HG02588 (cell line): ENCODE measurements around the gene ARL5C.
"Not testable (repeated sequence)": the region's sequence is repeated elsewhere in the genome, so short reads cannot be mapped to it uniquely, and the experiment has no call there.

Experiments used
- ATAC-seq: cut with Tn5 transposase; IDR thresholded peaks from one replicate; pipeline ENCODE4 v1.9.1; 2021; ENCODE audit warnings: mild to moderate bottlenecking, moderate library complexity; ENCODE audit not compliant: unreplicated experiment

ARL5C gene

DNA sequence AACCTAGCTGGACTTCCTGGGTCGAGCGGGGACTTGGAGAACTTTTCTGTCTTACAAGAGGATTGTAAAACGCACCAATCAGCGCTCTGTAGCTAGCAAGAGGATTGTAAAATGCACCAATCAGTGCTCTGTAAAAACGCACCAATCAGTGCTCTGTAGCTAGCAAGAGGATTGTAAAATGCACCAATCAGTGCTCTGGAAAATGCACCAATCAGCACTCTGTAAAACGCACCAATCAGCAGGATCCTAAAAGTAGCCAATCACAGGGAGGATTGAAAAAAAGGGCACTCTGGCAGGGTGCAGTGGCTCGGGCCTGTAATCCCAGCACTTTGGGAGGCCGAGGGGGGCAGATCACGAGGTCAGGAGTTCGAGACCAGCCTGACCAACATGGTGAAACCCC, 2.5 kb upstream of the ARL5C start:
- not testable (repeated sequence) for ATAC-seq

DNA sequence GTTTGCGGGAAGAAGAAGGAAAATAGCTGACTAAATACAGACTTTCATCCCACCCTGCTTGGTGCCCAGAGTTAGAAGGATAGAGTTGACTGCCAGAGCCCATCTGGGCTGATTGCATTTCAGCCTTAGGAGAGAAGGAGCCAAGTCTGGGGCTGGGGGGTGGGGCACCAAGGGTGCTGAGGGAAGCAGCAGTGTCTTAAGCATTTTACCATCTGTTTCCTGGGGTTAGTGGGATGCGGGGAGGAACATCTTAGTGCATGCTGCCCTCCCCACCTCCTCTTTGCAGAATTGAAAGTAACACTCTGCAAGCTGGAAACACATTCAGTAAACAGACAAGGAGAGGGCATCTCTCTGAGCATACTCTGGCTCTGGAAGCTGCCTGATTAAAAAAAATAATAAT, 1.5 kb upstream of the ARL5C start:
- ATAC-seq, result no peak

DNA sequence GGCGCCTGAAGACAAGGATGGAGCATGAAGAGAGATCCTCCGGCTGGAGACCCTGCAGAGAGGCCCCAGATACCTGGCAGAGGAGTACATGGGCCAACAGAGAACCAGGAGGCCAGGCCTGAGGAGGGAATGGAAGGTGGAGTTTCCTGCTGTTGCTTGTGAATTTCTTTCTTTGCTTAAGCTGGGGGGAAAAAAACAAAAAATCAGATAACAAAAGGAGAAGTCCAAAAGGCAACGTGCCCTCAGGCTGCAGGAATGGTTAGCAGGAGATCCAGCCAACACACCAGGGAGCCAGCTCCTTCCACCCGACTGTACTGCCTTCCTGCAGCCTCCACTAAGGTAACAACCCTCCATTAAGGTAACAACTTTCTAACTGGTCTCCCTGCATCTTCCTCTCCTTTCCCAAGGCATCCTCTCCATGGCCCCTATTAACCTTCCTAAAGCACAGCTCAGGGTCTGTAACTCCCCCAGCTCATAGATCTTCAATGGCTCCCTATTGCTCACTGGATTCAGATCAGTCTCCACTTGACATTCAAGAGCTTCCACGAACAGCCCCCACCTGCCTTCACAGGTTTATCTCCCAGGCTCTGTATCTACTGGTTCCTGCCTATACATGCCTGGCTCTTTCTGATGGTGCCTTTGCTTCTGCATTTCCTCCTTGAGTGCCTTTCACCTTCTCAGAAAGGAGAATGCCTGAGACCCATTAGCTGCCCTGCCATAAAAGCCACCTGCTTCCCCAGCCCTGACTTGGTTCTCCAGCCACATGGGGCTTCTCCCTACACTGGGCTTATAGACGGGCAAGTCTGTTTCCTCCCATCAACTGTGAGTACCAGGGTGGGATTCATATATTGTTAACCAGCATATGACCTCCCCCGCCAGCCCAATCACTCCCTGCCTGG, 725 bp upstream of the ARL5C start:
- ATAC-seq, result no peak

DNA sequence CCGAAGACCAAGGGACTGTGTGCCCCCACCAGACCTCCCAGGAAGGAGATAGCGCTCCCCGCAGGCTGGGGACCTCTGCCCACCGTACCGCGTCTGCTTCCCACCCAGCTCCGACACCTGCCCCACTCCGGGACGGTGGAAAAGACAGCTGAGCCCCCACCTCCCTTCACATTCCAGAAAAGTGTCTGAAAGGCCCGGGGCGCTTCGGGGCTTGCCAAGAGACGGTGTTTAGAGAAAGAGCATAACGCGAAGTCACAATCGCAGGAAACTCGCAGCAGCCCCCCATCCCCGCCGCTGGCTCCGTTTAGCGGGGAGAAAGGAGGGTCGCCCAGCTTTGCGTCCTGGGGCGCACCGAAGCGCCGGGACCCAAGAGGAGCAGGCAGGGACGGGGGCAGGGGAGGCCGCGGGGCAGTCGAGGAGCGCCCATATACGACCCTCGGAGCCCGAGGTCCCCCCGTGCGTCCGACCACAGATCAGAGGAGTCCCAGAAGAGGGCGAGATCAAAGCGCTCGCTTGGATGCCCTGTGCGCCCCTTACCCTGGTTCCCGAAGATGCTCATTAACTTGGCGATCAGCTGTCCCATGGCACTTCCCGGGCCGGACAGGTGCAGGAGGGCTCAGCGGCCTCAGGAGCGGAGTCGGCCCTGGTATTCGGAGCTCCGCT, 652 bp downstream of the ARL5C start:
- ATAC-seq, result peak; percentile 11

DNA sequence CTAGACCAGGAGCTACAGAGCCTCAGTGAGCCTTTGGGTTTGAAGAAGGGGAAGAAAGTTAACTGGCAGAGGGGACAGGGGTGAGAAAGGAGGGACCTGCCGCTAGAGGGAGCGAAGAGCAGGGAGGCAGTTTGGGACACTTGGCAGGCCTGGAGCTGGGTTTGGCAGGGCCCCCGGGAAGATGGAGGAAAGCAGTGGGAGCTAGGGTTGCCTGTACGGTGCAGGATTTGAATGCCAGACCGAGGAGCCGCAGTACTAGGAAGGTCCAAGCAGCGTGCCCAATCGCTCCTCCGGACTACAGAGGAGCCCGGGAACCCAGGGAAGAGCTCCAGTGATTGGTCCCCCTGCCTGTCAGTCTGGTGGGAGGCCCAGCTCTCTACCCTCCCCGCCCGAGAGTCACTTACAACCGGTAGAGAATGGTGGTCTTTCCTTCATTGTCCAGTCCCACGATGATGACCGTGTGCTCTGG, 1.3 kb downstream of the ARL5C start:
- ATAC-seq, result peak; percentile 62

DNA sequence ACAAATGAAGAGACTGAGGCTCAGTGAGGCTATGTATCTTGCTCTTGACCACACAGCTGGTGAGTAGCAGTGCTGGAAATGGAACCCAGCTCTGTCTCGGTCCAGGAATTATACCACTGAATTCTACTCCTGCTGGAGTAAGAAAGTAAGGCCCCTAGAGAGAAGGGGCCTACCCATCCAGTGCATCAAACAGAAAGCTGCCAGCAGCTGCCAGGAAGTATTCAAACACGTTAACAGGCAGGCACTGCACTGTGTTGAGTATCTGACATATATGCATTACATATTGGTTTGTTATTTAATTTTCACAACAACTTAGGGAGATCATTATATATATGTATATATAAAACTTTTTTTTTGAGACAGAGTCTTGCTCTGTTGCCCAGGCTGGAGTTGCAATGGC, 4.0 kb downstream of the ARL5C start:
- no peak for ATAC-seq

DNA sequence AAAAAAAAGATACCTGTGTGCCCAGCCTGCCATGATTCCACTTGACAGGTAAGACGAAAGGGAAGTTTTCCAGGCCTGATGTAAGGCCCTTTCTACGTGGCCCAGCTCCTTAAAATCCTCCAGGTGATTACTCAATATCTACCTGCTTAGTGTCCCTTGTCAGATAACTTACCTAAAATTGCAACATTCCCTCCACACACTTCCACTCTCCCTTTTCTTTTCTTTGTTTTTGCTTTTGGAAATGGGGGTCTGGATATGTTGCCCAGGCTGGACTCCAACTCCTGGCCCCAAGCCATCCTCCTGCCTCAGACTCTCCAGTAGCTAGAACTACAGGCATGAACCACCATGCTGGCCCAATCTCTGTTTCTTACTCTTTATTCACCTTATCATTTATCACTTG, 7.3 kb downstream of the ARL5C start:
- ATAC-seq, result no peak

DNA sequence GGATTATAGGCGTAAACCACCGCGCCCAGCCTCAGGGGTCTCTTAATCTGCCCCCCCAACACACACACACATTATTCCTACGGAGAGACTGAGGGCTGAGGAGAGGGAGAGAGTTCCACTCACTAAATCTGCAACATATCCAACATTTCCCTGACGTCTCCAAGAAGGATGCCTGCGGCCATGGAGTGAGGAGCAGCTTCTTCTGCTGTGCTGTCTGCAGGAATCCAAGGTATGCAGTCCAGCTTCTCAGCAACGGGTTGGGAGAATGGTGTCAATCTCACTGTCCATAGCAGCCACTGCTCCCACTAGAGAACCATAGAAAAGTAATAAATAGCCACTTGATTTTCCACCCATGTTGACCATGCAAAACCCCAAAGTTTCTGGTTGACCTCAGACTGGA, 9.5 kb downstream of the ARL5C start:
- ATAC-seq, result no peak

DNA sequence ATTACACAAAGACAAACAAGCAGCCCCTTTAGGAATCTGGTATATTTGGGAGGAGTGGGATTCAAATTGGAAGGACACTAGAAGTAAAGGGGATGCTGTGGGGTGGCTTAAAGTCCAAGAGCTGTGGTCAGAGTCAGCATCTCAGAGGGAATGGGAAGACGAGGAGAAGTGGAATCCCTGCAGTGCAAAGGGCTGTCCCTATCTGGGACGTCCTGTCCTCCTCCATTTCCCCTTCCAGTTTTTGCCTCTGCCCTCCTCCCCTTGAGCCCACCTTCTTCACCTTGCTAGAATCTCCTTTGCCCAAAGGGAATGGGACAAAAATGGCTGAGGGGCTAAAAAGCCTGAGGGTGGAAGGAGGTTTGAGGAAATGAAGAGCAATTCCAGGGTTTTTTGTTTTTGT, 10.3 kb downstream of the ARL5C start:
- ATAC-seq, result no peak

DNA sequence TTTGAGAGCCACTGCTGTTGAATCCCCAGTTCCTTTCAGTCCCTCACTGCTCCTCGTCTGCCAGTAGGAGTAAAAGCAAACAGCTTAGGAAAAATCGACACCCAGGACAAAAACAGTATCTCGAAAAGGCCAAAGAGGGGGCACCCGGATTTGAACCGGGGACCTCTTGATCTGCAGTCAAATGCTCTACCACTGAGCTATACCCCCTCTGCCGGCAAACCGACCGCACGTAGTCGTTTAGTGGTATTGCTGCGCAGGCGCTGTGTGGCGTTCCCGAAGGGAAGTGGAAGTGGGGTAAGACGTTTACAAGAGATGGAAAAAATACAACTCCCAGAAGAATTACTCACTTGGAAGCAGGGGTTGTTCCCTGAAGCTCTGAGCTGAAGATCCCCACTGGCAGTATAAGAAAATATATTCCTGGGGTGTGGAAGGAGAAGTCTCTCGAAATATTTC, 12.3 kb downstream of the ARL5C start:
- ATAC-seq, result peak; percentile 54

DNA sequence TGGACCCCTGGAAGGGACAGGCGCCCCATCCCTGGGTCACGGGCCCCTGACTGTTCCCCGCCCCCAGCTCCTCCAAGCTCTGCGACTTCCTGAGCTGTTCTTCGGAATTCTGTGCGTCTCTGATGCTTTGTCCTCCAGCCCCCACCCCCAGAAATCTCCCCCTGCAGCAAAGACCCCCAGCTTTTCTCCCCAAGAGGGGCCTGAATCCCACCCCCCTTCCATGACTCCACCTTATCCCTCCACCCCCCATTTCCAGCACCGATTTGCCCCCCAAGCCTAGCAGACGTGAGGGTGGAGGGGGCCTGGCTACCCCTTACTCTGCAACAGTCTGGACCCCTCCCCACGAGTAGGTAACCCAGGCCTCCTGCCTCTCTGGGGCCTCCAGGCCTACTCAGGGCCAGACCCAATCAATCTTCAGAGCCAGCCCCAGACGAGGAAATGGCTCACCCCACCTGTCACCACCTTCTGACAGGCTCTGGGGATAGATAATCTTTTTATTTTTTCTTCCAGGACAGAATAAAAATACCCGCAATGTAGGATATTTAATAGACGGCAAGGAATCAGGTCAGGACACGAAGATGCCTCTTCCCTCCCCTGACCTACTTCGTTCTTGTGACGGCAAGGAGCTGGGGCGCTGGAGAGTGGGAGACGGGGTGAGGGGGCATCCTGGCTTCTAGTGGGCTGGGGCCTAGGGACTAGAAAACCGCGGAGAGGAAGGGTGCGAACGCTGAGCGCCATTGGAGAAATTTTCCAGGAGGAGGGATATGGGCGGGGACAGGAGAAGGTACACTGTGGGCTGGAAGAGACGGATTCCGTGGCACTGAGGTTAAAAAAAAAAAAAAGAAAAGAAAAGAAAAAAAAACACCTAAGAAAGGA, 13.8 kb downstream of the ARL5C start:
- no peak for ATAC-seq

DNA sequence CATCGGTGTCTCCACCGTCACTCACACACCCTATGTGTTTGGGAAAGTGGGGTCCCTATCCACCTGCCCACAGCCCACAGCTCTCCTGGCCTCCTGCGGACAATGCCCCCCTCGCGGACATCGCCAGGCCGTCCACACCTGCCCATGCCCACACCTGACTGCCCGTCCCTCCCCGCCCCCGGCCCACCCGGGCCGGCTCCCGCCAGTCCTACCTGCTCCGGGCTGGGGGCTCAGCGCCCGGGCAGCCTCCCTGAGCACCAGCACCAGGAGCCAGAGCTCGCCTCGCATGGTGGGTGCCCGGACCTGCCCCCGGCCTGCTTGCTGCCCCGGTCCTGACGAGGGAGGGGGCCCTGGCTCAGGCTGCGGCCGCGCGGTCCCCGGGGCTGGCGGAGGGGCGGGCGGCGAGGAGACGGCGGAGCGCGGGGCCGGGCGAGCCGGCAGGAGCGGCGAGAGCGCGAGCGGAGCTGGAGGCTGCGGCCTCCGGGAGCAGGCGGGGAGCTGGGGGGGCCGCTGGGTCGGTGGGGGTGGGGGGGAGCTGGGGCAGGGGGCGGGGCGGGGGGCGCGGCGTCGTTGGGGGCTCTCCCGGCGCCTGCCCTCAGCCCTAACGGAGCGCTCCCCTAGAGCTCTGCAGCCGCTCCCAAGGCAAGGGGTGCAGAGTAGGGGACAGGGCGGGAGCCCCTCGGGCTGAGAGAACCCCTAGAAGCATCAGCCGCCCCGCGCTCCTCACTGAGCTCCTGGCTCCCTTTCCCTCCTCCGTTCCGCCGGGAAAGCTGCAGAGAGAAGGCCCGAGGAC, 14.6 kb downstream of the ARL5C start, which contains the start of gene PLXDC1:
TSS of gene PLXDC1 (minus strand) at position 488 of the 793 bp plus-strand sequence. CDS start at position 288, 200 bp downstream.
- ATAC-seq, result no peak

DNA sequence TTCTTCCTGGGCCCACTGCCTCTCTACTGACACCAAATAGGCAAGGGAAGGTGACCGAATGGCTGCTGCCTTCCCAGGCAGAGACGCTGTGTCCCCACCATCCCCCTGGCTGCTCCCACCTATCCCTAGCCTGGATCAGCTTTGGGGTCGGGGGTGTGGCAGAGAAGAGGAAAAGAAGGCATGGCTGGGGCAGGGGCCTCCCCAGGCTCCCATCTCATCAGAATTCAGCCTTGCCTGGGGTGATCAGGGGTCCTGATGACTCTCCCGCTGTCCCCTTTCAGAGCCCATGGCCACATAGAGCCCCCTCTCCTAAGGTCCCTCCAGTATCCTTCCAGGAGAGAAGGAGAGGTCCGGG, 15.2 kb downstream of the ARL5C start:
- ATAC-seq, result no peak

DNA sequence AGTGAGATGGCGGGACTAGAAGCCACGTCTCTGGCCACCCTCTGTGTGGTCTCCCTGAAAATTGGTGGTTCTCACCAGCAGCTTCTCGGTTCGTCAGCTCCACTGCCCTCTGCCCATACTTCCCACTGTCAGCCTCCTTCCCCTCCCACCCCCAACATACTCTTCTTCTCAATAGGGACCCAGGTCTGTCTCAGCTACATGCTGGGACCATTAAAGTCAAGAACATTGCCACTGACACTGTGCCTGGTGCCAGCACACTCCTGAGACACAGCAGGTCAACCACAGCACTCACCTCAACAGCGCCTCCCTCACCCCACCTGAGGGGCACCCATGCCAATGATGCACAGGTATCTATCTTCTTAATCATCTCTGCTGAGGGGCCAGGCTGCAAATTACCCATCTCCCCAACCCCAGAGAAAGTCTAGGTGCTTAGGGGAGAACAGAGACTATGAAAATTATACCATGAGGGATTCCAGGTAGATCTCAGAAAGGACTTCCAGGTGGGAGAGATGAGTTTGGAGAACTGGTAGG, 15.8 kb downstream of the ARL5C start:
- ATAC-seq, result no peak

DNA sequence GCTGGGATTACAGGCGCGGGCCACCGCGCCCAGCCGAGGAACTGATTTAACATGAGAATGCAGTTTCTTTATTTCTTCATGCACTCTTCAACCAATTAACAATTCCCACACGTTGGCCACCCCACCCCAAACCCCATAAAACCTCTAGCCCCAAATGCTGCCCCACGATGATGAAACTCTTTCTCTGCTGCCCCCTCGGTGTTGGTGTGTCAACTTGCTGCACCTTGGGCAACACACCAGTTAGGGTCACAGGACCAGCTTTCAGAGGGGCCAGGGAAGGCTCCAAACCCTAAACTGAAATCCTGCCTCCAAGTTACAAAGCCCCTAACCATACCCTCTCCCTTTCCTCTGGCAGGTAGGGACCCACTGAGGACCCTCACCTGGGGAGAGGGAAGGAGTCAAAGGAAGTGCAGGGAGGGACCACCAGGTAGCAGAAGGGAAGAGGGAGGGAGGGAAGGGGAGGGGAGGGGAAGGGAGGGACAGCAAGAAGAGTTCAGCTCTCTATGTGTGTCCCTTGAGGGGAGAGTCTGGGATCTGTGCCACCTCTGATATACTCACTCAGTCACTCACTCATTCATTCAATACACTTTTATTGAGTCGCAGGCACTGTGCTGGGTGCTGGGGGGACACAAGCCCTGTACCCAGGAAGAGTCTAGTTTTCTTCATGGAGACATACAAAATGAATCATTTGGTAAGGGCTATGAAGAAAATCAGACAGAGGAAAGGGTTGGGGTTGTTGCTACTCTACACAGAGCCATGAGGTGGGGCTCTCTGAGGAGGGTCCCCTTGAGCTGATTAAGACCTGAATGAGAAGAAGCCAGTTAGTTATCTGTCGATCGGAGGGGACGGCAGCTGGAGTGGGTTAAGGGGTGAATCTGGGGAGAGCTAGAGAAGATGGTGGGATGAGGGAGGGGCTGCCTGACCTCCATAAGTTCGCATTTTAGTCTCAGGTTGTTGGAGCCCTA, 18.5 kb downstream of the ARL5C start:
- ATAC-seq, result no peak

DNA sequence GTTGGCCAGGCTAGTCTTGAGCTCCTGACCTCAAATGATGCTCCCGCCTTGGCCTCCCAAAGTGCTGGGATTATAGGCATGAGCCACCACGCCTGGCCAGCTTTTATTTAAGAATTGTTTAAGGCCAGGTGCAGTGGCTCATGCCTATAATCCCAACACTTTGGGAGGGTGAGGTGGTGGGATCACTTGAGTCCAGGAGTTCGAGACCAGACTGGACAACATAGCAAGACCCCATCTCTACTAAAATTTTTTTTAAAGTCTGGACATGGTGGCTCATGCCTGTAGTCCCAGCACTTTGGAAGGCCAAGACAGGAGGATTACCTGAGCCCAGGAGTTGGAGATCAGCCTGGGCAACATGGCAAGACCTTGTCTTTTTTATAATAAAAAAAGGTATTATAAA, 19.7 kb downstream of the ARL5C start:
- no peak for ATAC-seq

DNA sequence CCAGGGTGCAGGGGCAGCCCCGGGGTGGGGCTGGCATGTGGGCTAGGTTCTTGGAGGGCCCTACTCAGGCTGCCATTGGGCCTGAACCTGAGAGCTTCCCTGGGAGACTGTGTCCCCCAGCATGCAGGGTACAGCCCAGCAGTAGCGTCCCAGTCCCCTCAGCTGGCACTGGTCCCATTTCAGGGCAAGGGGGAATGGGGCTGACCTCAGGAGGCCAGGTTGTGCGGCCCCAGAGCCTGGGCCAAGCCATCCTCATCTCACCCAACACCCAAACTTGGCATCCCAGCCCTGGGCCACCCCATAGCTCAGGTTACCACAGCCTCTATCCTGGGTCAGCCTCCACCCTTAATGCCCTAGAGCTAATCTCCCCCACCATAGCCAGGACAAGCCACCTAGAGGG, 20.8 kb downstream of the ARL5C start:
- no peak for ATAC-seq

DNA sequence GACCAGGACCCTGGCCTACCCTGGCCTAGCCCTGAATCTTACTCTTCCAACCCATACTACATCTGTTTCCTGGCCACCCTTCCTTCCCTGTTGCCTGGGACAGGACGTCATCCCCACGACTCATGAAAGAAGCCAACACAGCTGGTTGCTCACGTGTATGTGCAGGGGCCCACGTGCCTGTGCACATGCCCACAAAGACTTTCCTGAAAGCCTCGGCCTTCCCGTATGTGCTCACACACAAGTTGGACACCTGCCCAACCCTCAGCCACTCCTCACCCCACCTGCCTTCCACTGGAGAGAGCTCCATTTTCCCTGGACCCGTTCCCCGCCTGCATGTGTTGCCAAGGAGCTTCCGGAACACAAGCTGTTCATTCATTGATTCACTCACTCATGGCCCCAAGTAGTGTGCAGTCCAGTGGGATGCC, 21.5 kb downstream of the ARL5C start:
- no peak for ATAC-seq

DNA sequence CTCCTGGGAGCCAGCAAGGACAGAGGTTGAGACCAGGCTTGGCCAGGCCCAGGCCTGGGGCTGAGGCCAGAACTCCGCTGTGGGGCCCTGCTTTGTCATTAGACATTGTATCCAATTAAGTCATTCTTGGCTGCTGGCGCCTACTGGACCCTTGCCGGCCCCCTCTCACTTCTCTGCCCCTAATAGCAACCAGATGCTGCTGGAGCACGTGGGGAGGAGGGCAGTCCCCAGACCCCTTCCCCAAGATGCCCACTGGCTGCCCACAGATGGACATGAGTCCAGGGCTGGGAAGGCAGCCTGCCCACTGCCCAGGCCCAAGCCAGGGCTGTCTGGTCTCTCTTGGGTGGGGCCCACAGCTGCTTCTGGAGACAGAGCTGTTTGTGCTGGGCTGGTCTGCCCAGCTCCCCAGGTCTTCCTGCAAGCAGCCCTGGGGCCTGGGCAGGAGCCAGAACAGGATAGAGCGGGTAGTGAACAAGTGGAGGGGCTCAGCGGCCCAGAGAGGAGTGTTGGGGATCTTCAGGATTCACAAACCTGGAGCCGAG, 22.3 kb downstream of the ARL5C start:
- no peak for ATAC-seq
